Measurements from ENCODE around the gene SRM. TPM values are rescaled to one million over a fixed set of nuclear protein-coding genes. Genes with fewer than 3 reads are reported as not detected.

The SRM gene
- polyA plus RNA-seq, 1 donor from 2014 or later, result 22.9 TPM

DNA sequence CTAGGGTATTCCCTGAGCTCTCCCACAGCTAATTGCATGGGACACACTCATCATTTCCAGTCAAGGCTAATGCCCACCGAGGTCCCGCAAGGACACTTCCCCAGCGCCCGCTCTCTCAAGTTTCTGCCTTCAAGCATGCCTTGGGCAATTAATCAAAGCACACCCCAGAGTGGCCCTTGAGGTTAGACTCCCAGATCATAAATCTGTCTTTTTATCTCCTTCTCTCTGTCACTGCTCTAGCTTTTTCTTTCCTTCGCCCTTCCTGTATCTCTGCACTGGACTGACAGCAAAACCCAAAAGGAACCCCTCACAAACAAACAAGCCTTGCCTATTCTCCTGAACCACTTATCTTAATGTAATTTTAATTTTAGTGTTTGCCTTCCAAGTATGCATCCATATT, 47.8 kb upstream of the SRM start:
- Histone ChIP-seq H3K36me3 (ENCODE audit: insufficient read depth, low read length) (peaks cover 7% of the 10 kb centered on the region), H3K4me3 (ENCODE audit: low read length) (no peak overlapping the region), H3K9ac (ENCODE audit: low read length) (no peak overlapping the region), H3K4me2 (ENCODE audit: low read length) (no peak overlapping the region), H4K20me1 (ENCODE audit: insufficient read depth) (no peaks in the 10 kb centered on the region), H2AFZ (ENCODE audit: low read depth, low read length) (no peak overlapping the region), H3F3A (ENCODE audit: insufficient read depth, low read length, poor library complexity, severe bottlenecking) (no peaks in the 10 kb centered on the region), H3K79me2 (replicated peaks; ENCODE audit: insufficient read depth, low read length) (no peaks in the 10 kb centered on the region), H3K9me2 (ENCODE audit: insufficient read depth, low read length) (no peaks in the 10 kb centered on the region), H3K27me3 (ENCODE audit: insufficient read depth, low read depth, low read length) (no peaks in the 10 kb centered on the region), H3K27ac (ENCODE audit: low read length) (no peak overlapping the region), H3K9me3 (ENCODE audit: low read length) (no peaks in the 10 kb centered on the region)
- TF ChIP-seq EZH2 (IDR thresholded peaks at IDR 0.05; ENCODE audit: borderline replicate concordance, insufficient read depth, low read length, poor library complexity, severe bottlenecking), result no peak
- TF ChIP-seq SMC3 (conservative IDR thresholded peaks at IDR 0.05; ENCODE audit: poor library complexity), result no peak
- no peak for TF ChIP-seq POLR2AphosphoS5 (IDR thresholded peaks at IDR 0.05)
- TF ChIP-seq EP300 (conservative IDR thresholded peaks at IDR 0.05; ENCODE audit: poor library complexity, severe bottlenecking), result no peak
- no peak for TF ChIP-seq RAD21 (conservative IDR thresholded peaks at IDR 0.05)
- TF ChIP-seq TAF1 (IDR thresholded peaks at IDR 0.05; ENCODE audit: low read depth), result no peak
- TF ChIP-seq, protein P1, sequence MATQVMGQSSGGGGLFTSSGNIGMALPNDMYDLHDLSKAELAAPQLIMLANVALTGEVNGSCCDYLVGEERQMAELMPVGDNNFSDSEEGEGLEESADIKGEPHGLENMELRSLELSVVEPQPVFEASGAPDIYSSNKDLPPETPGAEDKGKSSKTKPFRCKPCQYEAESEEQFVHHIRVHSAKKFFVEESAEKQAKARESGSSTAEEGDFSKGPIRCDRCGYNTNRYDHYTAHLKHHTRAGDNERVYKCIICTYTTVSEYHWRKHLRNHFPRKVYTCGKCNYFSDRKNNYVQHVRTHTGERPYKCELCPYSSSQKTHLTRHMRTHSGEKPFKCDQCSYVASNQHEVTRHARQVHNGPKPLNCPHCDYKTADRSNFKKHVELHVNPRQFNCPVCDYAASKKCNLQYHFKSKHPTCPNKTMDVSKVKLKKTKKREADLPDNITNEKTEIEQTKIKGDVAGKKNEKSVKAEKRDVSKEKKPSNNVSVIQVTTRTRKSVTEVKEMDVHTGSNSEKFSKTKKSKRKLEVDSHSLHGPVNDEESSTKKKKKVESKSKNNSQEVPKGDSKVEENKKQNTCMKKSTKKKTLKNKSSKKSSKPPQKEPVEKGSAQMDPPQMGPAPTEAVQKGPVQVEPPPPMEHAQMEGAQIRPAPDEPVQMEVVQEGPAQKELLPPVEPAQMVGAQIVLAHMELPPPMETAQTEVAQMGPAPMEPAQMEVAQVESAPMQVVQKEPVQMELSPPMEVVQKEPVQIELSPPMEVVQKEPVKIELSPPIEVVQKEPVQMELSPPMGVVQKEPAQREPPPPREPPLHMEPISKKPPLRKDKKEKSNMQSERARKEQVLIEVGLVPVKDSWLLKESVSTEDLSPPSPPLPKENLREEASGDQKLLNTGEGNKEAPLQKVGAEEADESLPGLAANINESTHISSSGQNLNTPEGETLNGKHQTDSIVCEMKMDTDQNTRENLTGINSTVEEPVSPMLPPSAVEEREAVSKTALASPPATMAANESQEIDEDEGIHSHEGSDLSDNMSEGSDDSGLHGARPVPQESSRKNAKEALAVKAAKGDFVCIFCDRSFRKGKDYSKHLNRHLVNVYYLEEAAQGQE (IDR thresholded peaks at IDR 0.05; ENCODE audit: borderline replicate concordance), result no peak
- no peak for TF ChIP-seq MXI1 (conservative IDR thresholded peaks at IDR 0.05; ENCODE audit: poor library complexity, severe bottlenecking)
- TF ChIP-seq, protein P2, sequence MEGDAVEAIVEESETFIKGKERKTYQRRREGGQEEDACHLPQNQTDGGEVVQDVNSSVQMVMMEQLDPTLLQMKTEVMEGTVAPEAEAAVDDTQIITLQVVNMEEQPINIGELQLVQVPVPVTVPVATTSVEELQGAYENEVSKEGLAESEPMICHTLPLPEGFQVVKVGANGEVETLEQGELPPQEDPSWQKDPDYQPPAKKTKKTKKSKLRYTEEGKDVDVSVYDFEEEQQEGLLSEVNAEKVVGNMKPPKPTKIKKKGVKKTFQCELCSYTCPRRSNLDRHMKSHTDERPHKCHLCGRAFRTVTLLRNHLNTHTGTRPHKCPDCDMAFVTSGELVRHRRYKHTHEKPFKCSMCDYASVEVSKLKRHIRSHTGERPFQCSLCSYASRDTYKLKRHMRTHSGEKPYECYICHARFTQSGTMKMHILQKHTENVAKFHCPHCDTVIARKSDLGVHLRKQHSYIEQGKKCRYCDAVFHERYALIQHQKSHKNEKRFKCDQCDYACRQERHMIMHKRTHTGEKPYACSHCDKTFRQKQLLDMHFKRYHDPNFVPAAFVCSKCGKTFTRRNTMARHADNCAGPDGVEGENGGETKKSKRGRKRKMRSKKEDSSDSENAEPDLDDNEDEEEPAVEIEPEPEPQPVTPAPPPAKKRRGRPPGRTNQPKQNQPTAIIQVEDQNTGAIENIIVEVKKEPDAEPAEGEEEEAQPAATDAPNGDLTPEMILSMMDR (IDR thresholded peaks at IDR 0.05; ENCODE audit: poor library complexity, severe bottlenecking), result no peak

GRCh38 chr1:11105586-11105985, 45.8 kb upstream of the SRM start:
- no peaks in the 10 kb centered on the region for H3F3A ChIP-seq (ENCODE audit: insufficient read depth, low read length, poor library complexity, severe bottlenecking)
- H3K9ac ChIP-seq (ENCODE audit: low read length), result no peak overlapping the region
- no peaks in the 10 kb centered on the region for H3K9me3 ChIP-seq (ENCODE audit: low read length)
- TF ChIP-seq RAD21 (conservative IDR thresholded peaks at IDR 0.05) (no peak), SMC3 (conservative IDR thresholded peaks at IDR 0.05; ENCODE audit: poor library complexity) (no peak), EP300 (conservative IDR thresholded peaks at IDR 0.05; ENCODE audit: poor library complexity, severe bottlenecking) (no peak), POLR2AphosphoS5 (IDR thresholded peaks at IDR 0.05) (no peak), TAF1 (IDR thresholded peaks at IDR 0.05; ENCODE audit: low read depth) (no peak), MXI1 (conservative IDR thresholded peaks at IDR 0.05; ENCODE audit: poor library complexity, severe bottlenecking) (no peak), EZH2 (IDR thresholded peaks at IDR 0.05; ENCODE audit: borderline replicate concordance, insufficient read depth, low read length, poor library complexity, severe bottlenecking) (no peak)
- TF ChIP-seq, protein P2 (IDR thresholded peaks at IDR 0.05; ENCODE audit: poor library complexity, severe bottlenecking), result no peak
- TF ChIP-seq, protein P1 (IDR thresholded peaks at IDR 0.05; ENCODE audit: borderline replicate concordance), result no peak
- peaks cover 7% of the 10 kb centered on the region for H3K36me3 ChIP-seq (ENCODE audit: insufficient read depth, low read length)
- no peaks in the 10 kb centered on the region for H3K9me2 ChIP-seq (ENCODE audit: insufficient read depth, low read length)
- H3K27ac ChIP-seq (ENCODE audit: low read length), result no peak overlapping the region
- no peaks in the 10 kb centered on the region for H3K27me3 ChIP-seq (ENCODE audit: insufficient read depth, low read depth, low read length)
- H4K20me1 ChIP-seq (ENCODE audit: insufficient read depth), result no peaks in the 10 kb centered on the region
- H3K79me2 ChIP-seq (replicated peaks; ENCODE audit: insufficient read depth, low read length), result no peaks in the 10 kb centered on the region
- H3K4me3 ChIP-seq (ENCODE audit: low read length), result no peak overlapping the region
- H2AFZ ChIP-seq (ENCODE audit: low read depth, low read length), result no peak overlapping the region
- no peak overlapping the region for H3K4me2 ChIP-seq (ENCODE audit: low read length)

Measured in neural cell (in vitro differentiated cells).